Endothelial cell (in vitro differentiated cells): ENCODE data around the gene MRAP2. TPM values are rescaled to one million over a fixed set of nuclear protein-coding genes. Genes with fewer than 3 reads are reported as not detected.

Experiments
- DNase-seq: peaks from one replicate; pipeline ENCODE4 v3.0.0; 2021; ENCODE audit warnings: low spot score
- H3K27ac Mint-ChIP-seq: one replicate; pipeline ENCODE4 v1.8.0; 2021; ENCODE audit warnings: mixed read lengths, inconsistent platforms; ENCODE audit not compliant: unreplicated experiment
- H3K27me3 Mint-ChIP-seq: one replicate; pipeline ENCODE4 v1.8.0; 2021; ENCODE audit warnings: mild to moderate bottlenecking, moderate library complexity, mixed read lengths, inconsistent platforms; ENCODE audit not compliant: unreplicated experiment
- H3K36me3 Mint-ChIP-seq: one replicate; pipeline ENCODE4 v1.8.0; 2021; ENCODE audit warnings: mild to moderate bottlenecking, low read depth, mixed read lengths, inconsistent platforms; ENCODE audit not compliant: unreplicated experiment
- H3K4me1 Mint-ChIP-seq: one replicate; pipeline ENCODE4 v1.8.0; 2021; ENCODE audit warnings: mild to moderate bottlenecking, mixed read lengths, inconsistent platforms; ENCODE audit not compliant: unreplicated experiment
- H3K4me3 Mint-ChIP-seq: one replicate; pipeline ENCODE4 v1.8.0; 2021; ENCODE audit warnings: mild to moderate bottlenecking, mixed read lengths, inconsistent platforms; ENCODE audit not compliant: unreplicated experiment
- H3K9me3 Mint-ChIP-seq: one replicate; pipeline ENCODE4 v1.8.0; 2021; ENCODE audit warnings: mixed read lengths, inconsistent platforms; ENCODE audit not compliant: unreplicated experiment
- CTCF ChIP-seq: fragments of 200-600 bp; sonication (generic); IDR thresholded peaks from one replicate; pipeline ENCODE4 v1.5.0; 2021; ENCODE audit warnings: antibody characterized with exemption; ENCODE audit not compliant: unreplicated experiment
- total RNA-seq: library from RNA; stranded (reverse); fragmentation: NEBNext Ultra II Directional; extraction: Animal tissue kit (Norgen Biotek cat#: 25700); gene quantifications from one replicate; pipeline ENCODE4 v1.2.1, GENCODE V29; 2021; ENCODE audit not compliant: unreplicated experiment

MRAP2 gene
- total RNA-seq, 1 donor from 2014 or later: 5.1 TPM

- H3K36me3 Mint-ChIP-seq: peaks cover 13% of the 10 kb centered on the region
- H3K4me3 Mint-ChIP-seq: no peak overlapping the region
- no peaks in the 10 kb centered on the region for H3K9me3 Mint-ChIP-seq
- no peak for TF ChIP-seq CTCF
- DNase-seq: no peak
- no peaks in the 10 kb centered on the region for H3K27me3 Mint-ChIP-seq
- no peak overlapping the region for H3K27ac Mint-ChIP-seq
- peaks cover 4% of the 10 kb centered on the region for H3K4me1 Mint-ChIP-seq
Measured at GRCh38 chr6:84042603-84043002, 9.0 kb downstream of the MRAP2 start.

GRCh38 chr6:84043555-84043954 is 10.0 kb downstream of the MRAP2 start:
- peaks cover 4% of the 10 kb centered on the region for H3K4me1 Mint-ChIP-seq
- no peak overlapping the region for H3K27ac Mint-ChIP-seq
- no peak for TF ChIP-seq CTCF
- no peaks in the 10 kb centered on the region for H3K9me3 Mint-ChIP-seq
- H3K36me3 Mint-ChIP-seq: peaks cover 9% of the 10 kb centered on the region
- no peak for DNase-seq
- H3K27me3 Mint-ChIP-seq: no peaks in the 10 kb centered on the region
- H3K4me3 Mint-ChIP-seq: no peak overlapping the region

GRCh38 chr6:84046755-84047154 is 13.2 kb downstream of the MRAP2 start:
- peaks cover 19% of the 10 kb centered on the region for H3K4me1 Mint-ChIP-seq
- H3K9me3 Mint-ChIP-seq: no peaks in the 10 kb centered on the region
- H3K36me3 Mint-ChIP-seq: peaks cover 1% of the 10 kb centered on the region
- no peak for TF ChIP-seq CTCF
- H3K27me3 Mint-ChIP-seq: peaks cover 7% of the 10 kb centered on the region
- DNase-seq: no peak
- H3K27ac Mint-ChIP-seq: no peak overlapping the region
- H3K4me3 Mint-ChIP-seq: no peak overlapping the region

GRCh38 chr6:84048588-84048987 is 15.0 kb downstream of the MRAP2 start:
- H3K4me3 Mint-ChIP-seq: no peak overlapping the region
- no peak overlapping the region for H3K27ac Mint-ChIP-seq
- no peak for TF ChIP-seq CTCF
- no peaks in the 10 kb centered on the region for H3K36me3 Mint-ChIP-seq
- peaks cover 33% of the 10 kb centered on the region for H3K4me1 Mint-ChIP-seq
- H3K9me3 Mint-ChIP-seq: no peaks in the 10 kb centered on the region
- DNase-seq: no peak
- peaks cover 7% of the 10 kb centered on the region for H3K27me3 Mint-ChIP-seq

- Mint-ChIP-seq H3K27me3 (peaks cover 7% of the 10 kb centered on the region), H3K27ac (peak overlapping the region; percentile 34), H3K36me3 (no peaks in the 10 kb centered on the region), H3K4me3 (peak overlapping the region; percentile 21), H3K4me1 (peaks cover 33% of the 10 kb centered on the region), H3K9me3 (no peaks in the 10 kb centered on the region)
- DNase-seq: no peak
- no peak for TF ChIP-seq CTCF
Measured at GRCh38 chr6:84050408-84050807, 16.8 kb downstream of the MRAP2 start.
